GM12878 (cell line): ENCODE data around the gene DCAF6.

Experiments used
- CHD1 ChIP-seq: IDR thresholded peaks from 2 replicates; pipeline ENCODE4 v1.6.1; 2012; ENCODE audit warnings: low read depth, low read length, improper control_type of control experiment
- CTCF ChIP-seq, 3 experiments: IDR thresholded peaks in 2 of 3; conservative IDR thresholded peaks in 1 of 3; 2 replicates each; pipeline ENCODE4 v1.5.1; 2011; ENCODE audit warnings: low read depth in 3 of 3, low read length in 3 of 3, mild to moderate bottlenecking in 3 of 3, control low read depth in 2 of 3, moderate library complexity in 2 of 3, inconsistent platforms in 1 of 3, mixed read lengths in 1 of 3; ENCODE audit not compliant: control insufficient read depth in 2 of 3, insufficient read depth in 1 of 3; ENCODE audit errors: extremely low read depth in 1 of 3
- ETV6 ChIP-seq, 2 experiments: fragments of 450-650 bp in 1 of 2; IDR thresholded peaks in 1 of 2; conservative IDR thresholded peaks in 1 of 2; 2 replicates each; pipeline ENCODE4 v1.6.1; 2014; ENCODE audit warnings: antibody characterized with exemption in 1 of 2, borderline replicate concordance in 1 of 2, low read depth in 1 of 2, mild to moderate bottlenecking in 1 of 2, moderate library complexity in 1 of 2
- KDM1A ChIP-seq: fragments of 200-600 bp; sonication (generic); IDR thresholded peaks from 2 replicates; pipeline ENCODE4 v1.6.1; 2016; ENCODE audit warnings: borderline replicate concordance
- NR2C2 ChIP-seq: IDR thresholded peaks from 2 replicates; pipeline ENCODE4 v1.6.1; 2011; ENCODE audit warnings: borderline replicate concordance, low read depth; ENCODE audit not compliant: control insufficient read depth, insufficient read length
- PKNOX1 ChIP-seq: fragments of 450-650 bp; IDR thresholded peaks from 2 replicates; pipeline ENCODE4 v1.6.1; 2016; ENCODE audit warnings: mild to moderate bottlenecking
- RCOR1 ChIP-seq: conservative IDR thresholded peaks from 2 replicates; pipeline ENCODE4 v1.6.1; 2012; ENCODE audit warnings: low read depth, low read length, improper control_type of control experiment
- REST ChIP-seq: IDR thresholded peaks from 2 replicates; pipeline ENCODE4 v1.6.1; 2012; ENCODE audit warnings: mild to moderate bottlenecking, low read depth, low read length
- USF1 ChIP-seq: IDR thresholded peaks from 2 replicates; pipeline ENCODE4 v1.6.1; 2011; ENCODE audit warnings: borderline replicate concordance, low read depth, mild to moderate bottlenecking, moderate library complexity, mixed read lengths, low read length; ENCODE audit not compliant: insufficient read depth; ENCODE audit errors: extremely low read length
- ZBTB33 ChIP-seq: fragments of 450-650 bp; IDR thresholded peaks from 2 replicates; pipeline ENCODE4 v1.6.1; 2017; ENCODE audit warnings: mild to moderate bottlenecking

DNA sequence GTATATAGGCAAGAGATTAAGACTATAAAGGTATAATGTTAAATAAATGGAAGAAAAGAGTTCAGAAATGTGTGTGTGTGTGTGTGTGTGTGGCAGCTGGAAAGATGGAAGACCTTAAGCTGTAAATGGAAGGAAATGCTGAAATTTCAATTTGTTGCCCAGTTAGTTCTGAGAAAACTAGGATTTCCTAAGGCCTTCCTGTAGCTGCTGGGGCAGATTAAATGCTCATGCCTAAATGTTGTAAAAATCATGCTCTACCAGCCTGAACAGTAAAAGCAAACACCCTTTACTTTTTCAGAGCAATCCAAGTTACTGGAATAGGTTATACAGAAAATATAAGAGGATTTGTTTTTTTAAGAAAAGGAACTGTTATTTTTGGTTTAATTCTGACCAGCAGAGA is 30.8 kb upstream of the DCAF6 start:
- TF ChIP-seq RCOR1, result no peak
- TF ChIP-seq REST, result no peak
- no peak for TF ChIP-seq NR2C2
- no peak for TF ChIP-seq ZBTB33
- no peak for TF ChIP-seq CTCF (IDR thresholded peaks at IDR 0.05 in 2 of 3, conservative IDR thresholded peaks at IDR 0.05 in 1 of 3; ENCODE audit: control insufficient read depth in 2 of 3, extremely low read depth in 1 of 3, insufficient read depth in 1 of 3, low read depth in 3 of 3, low read length in 3 of 3)
- no peak for TF ChIP-seq USF1
- TF ChIP-seq KDM1A, result no peak
- no peak for TF ChIP-seq CHD1
- no peak for TF ChIP-seq ETV6 (conservative IDR thresholded peaks at IDR 0.05 in 1 of 2, IDR thresholded peaks at IDR 0.05 in 1 of 2; ENCODE audit: borderline replicate concordance in 1 of 2, low read depth in 1 of 2)
- no peak for TF ChIP-seq PKNOX1
